Measurements from ENCODE around the gene TTLL5. TPM values are rescaled to one million over a fixed set of nuclear protein-coding genes. Genes with fewer than 3 reads are reported as not detected.

TTLL5 gene
- total and polyA plus RNA-seq, 10 of the 15 experiments (the other 5 are each of a cell fraction or from before 2014, with no cell fraction given), result 3.2 to 25.9 (median 13.8) TPM

DNA sequence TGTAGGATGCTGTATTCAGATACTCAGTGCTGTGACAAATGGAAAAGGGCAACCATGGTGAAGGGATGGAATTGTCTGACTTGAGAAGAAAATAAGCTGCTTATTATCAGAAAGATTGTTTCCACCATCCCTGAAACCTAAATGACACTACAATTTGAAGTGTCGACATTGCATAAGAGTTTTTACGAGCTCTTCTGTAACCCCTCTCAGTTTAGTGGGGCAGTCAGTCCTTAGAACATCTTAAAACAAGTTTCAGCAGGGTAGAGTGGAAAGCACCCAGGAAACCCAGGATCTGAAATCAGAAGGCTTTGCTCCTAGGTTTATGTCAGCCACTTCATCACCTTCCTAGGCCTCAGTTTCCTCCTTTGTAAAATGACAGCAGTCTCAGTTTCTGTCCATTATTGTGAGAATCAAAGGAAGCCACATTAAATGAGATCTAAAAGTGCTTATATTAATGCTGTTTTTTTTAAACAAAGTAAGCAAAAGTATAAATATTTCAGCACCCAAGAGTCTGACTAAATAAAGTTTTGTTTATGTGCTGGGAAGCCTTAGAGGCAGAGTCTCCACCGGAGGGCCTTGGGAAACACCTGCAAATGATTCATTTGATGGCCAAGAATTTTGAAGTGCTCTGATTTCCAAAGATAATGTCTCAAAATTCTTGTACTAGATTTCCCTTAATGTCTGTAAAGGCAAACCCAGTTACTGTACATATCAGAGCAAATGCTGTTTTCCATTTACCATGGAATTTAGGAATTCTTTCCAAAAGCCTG is 326.3 kb downstream of the TTLL5 start (continued):
- TF ChIP-seq, protein P1, sequence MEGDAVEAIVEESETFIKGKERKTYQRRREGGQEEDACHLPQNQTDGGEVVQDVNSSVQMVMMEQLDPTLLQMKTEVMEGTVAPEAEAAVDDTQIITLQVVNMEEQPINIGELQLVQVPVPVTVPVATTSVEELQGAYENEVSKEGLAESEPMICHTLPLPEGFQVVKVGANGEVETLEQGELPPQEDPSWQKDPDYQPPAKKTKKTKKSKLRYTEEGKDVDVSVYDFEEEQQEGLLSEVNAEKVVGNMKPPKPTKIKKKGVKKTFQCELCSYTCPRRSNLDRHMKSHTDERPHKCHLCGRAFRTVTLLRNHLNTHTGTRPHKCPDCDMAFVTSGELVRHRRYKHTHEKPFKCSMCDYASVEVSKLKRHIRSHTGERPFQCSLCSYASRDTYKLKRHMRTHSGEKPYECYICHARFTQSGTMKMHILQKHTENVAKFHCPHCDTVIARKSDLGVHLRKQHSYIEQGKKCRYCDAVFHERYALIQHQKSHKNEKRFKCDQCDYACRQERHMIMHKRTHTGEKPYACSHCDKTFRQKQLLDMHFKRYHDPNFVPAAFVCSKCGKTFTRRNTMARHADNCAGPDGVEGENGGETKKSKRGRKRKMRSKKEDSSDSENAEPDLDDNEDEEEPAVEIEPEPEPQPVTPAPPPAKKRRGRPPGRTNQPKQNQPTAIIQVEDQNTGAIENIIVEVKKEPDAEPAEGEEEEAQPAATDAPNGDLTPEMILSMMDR (IDR thresholded peaks at IDR 0.05 in 2 of 3, conservative IDR thresholded peaks at IDR 0.05 in 1 of 3; ENCODE audit: control insufficient read depth in 2 of 3, extremely low read depth in 1 of 3, insufficient read depth in 1 of 3, low read depth in 3 of 3, low read length in 3 of 3), result no peak
- TF ChIP-seq, protein P2, sequence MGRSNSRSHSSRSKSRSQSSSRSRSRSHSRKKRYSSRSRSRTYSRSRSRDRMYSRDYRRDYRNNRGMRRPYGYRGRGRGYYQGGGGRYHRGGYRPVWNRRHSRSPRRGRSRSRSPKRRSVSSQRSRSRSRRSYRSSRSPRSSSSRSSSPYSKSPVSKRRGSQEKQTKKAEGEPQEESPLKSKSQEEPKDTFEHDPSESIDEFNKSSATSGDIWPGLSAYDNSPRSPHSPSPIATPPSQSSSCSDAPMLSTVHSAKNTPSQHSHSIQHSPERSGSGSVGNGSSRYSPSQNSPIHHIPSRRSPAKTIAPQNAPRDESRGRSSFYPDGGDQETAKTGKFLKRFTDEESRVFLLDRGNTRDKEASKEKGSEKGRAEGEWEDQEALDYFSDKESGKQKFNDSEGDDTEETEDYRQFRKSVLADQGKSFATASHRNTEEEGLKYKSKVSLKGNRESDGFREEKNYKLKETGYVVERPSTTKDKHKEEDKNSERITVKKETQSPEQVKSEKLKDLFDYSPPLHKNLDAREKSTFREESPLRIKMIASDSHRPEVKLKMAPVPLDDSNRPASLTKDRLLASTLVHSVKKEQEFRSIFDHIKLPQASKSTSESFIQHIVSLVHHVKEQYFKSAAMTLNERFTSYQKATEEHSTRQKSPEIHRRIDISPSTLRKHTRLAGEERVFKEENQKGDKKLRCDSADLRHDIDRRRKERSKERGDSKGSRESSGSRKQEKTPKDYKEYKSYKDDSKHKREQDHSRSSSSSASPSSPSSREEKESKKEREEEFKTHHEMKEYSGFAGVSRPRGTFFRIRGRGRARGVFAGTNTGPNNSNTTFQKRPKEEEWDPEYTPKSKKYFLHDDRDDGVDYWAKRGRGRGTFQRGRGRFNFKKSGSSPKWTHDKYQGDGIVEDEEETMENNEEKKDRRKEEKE (IDR thresholded peaks at IDR 0.05), result no peak
- TF ChIP-seq ZNF384 (IDR thresholded peaks at IDR 0.05; ENCODE audit: borderline replicate concordance, low read depth, low read length) (no peak), BRCA1 (IDR thresholded peaks at IDR 0.05; ENCODE audit: low read depth, low read length) (no peak), MEF2A (IDR thresholded peaks at IDR 0.05; ENCODE audit: insufficient read depth, low read depth, low read length) (no peak), ESRRA (IDR thresholded peaks at IDR 0.05; ENCODE audit: low read length) (no peak), NRF1 (conservative IDR thresholded peaks at IDR 0.05; ENCODE audit: low read depth, low read length) (no peak), NBN (IDR thresholded peaks at IDR 0.05) (no peak), GATAD2B (conservative IDR thresholded peaks at IDR 0.05; ENCODE audit: low read depth) (no peak)
- TF ChIP-seq, protein P3, sequence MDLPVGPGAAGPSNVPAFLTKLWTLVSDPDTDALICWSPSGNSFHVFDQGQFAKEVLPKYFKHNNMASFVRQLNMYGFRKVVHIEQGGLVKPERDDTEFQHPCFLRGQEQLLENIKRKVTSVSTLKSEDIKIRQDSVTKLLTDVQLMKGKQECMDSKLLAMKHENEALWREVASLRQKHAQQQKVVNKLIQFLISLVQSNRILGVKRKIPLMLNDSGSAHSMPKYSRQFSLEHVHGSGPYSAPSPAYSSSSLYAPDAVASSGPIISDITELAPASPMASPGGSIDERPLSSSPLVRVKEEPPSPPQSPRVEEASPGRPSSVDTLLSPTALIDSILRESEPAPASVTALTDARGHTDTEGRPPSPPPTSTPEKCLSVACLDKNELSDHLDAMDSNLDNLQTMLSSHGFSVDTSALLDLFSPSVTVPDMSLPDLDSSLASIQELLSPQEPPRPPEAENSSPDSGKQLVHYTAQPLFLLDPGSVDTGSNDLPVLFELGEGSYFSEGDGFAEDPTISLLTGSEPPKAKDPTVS (IDR thresholded peaks at IDR 0.05; ENCODE audit: low read depth, low read length), result no peak
- TF ChIP-seq, protein P4, sequence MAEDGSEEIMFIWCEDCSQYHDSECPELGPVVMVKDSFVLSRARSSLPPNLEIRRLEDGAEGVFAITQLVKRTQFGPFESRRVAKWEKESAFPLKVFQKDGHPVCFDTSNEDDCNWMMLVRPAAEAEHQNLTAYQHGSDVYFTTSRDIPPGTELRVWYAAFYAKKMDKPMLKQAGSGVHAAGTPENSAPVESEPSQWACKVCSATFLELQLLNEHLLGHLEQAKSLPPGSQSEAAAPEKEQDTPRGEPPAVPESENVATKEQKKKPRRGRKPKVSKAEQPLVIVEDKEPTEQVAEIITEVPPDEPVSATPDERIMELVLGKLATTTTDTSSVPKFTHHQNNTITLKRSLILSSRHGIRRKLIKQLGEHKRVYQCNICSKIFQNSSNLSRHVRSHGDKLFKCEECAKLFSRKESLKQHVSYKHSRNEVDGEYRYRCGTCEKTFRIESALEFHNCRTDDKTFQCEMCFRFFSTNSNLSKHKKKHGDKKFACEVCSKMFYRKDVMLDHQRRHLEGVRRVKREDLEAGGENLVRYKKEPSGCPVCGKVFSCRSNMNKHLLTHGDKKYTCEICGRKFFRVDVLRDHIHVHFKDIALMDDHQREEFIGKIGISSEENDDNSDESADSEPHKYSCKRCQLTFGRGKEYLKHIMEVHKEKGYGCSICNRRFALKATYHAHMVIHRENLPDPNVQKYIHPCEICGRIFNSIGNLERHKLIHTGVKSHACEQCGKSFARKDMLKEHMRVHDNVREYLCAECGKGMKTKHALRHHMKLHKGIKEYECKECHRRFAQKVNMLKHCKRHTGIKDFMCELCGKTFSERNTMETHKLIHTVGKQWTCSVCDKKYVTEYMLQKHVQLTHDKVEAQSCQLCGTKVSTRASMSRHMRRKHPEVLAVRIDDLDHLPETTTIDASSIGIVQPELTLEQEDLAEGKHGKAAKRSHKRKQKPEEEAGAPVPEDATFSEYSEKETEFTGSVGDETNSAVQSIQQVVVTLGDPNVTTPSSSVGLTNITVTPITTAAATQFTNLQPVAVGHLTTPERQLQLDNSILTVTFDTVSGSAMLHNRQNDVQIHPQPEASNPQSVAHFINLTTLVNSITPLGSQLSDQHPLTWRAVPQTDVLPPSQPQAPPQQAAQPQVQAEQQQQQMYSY (CRISPR knock-in tag; IDR thresholded peaks at IDR 0.05), result no peak
